ENCODE results near the gene TRIM38.

TRIM38 gene

DNA sequence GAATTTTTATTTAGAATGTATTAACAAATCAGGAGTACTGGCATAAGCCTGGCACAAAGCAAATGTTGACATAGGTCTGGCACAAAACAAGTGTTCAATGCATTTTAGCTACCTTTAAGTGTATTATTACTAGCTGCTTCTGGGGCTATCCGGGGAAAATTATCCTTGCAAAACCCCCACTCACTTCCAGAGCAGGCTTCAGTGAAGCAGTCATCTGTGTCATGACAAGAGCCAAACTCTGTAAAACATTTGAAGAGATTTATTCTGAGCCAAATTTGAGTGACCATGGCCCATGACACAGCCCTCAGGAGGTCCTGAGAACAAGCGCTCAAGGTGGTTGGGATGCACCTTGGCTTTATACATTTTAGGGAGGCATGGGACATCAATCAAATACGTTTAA is 6.4 kb upstream of the TRIM38 start:
- Histone ChIP-seq H3K27ac (ENCODE audit: extremely low read depth, low read depth, low read length) (no peak overlapping the region), H3K9me3 (ENCODE audit: control insufficient read depth, insufficient read depth, low read depth, low read length) (no peaks in the 10 kb centered on the region), H3K4me3 (ENCODE audit: low read depth, low read length) (no peak overlapping the region), H3K4me1 (ENCODE audit: control insufficient read depth, insufficient read depth, low read length) (no peaks in the 10 kb centered on the region), H3K36me3 (ENCODE audit: control insufficient read depth in 2 of 2, insufficient read depth in 1 of 2, low read length in 2 of 2) (no peaks in the 10 kb centered on the region)
- ChIA-PET POLR2A (no interaction called here), CTCF (interaction anchor here (0.6 to 4.6 kb wide), 3 partner anchors 20 to 236 kb away, joined by 3 to 18 read pairs (median 3); no protein-coding TSS in a partner anchor)
- TF ChIP-seq ZNF214 (tag by site-specific recombination; IDR thresholded peaks at IDR 0.05; ENCODE audit: borderline replicate concordance): no peak
- TF ChIP-seq ZNF555 (tag by site-specific recombination; conservative IDR thresholded peaks at IDR 0.05): no peak
- no peak for TF ChIP-seq ZNF837 (tag by site-specific recombination; IDR thresholded peaks at IDR 0.05)
- no peak for TF ChIP-seq ZNF10 (tag by site-specific recombination; IDR thresholded peaks at IDR 0.05)
- TF ChIP-seq ZSCAN23 (tag by site-specific recombination; IDR thresholded peaks at IDR 0.05): no peak
- TF ChIP-seq ZNF423 (tag by site-specific recombination; IDR thresholded peaks at IDR 0.05): no peak
- TF ChIP-seq, protein P1, sequence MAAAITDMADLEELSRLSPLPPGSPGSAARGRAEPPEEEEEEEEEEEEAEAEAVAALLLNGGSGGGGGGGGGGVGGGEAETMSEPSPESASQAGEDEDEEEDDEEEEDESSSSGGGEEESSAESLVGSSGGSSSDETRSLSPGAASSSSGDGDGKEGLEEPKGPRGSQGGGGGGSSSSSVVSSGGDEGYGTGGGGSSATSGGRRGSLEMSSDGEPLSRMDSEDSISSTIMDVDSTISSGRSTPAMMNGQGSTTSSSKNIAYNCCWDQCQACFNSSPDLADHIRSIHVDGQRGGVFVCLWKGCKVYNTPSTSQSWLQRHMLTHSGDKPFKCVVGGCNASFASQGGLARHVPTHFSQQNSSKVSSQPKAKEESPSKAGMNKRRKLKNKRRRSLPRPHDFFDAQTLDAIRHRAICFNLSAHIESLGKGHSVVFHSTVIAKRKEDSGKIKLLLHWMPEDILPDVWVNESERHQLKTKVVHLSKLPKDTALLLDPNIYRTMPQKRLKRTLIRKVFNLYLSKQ (tag by site-specific recombination; IDR thresholded peaks at IDR 0.05; ENCODE audit: borderline replicate concordance): no peak
- TF ChIP-seq ZNF558 (tag by site-specific recombination; IDR thresholded peaks at IDR 0.05): no peak
- TF ChIP-seq, protein P2, sequence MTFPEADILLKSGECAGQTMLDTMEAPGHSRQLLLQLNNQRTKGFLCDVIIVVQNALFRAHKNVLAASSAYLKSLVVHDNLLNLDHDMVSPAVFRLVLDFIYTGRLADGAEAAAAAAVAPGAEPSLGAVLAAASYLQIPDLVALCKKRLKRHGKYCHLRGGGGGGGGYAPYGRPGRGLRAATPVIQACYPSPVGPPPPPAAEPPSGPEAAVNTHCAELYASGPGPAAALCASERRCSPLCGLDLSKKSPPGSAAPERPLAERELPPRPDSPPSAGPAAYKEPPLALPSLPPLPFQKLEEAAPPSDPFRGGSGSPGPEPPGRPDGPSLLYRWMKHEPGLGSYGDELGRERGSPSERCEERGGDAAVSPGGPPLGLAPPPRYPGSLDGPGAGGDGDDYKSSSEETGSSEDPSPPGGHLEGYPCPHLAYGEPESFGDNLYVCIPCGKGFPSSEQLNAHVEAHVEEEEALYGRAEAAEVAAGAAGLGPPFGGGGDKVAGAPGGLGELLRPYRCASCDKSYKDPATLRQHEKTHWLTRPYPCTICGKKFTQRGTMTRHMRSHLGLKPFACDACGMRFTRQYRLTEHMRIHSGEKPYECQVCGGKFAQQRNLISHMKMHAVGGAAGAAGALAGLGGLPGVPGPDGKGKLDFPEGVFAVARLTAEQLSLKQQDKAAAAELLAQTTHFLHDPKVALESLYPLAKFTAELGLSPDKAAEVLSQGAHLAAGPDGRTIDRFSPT (tag by site-specific recombination; IDR thresholded peaks at IDR 0.05): no peak
- no peak for TF ChIP-seq ZSCAN16 (tag by site-specific recombination; IDR thresholded peaks at IDR 0.05)
- TF ChIP-seq, protein P3, sequence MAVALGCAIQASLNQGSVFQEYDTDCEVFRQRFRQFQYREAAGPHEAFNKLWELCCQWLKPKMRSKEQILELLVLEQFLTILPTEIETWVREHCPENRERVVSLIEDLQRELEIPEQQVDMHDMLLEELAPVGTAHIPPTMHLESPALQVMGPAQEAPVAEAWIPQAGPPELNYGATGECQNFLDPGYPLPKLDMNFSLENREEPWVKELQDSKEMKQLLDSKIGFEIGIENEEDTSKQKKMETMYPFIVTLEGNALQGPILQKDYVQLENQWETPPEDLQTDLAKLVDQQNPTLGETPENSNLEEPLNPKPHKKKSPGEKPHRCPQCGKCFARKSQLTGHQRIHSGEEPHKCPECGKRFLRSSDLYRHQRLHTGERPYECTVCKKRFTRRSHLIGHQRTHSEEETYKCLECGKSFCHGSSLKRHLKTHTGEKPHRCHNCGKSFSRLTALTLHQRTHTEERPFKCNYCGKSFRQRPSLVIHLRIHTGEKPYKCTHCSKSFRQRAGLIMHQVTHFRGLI (tag by site-specific recombination; IDR thresholded peaks at IDR 0.05): no peak
- no peak for TF ChIP-seq ZNF266 (tag by site-specific recombination; IDR thresholded peaks at IDR 0.05; ENCODE audit: low read depth)
- no peak for TF ChIP-seq ZNF658 (tag by site-specific recombination; IDR thresholded peaks at IDR 0.05)
- TF ChIP-seq MYNN (tag by site-specific recombination; IDR thresholded peaks at IDR 0.05; ENCODE audit: borderline replicate concordance): no peak
- TF ChIP-seq, protein P4, sequence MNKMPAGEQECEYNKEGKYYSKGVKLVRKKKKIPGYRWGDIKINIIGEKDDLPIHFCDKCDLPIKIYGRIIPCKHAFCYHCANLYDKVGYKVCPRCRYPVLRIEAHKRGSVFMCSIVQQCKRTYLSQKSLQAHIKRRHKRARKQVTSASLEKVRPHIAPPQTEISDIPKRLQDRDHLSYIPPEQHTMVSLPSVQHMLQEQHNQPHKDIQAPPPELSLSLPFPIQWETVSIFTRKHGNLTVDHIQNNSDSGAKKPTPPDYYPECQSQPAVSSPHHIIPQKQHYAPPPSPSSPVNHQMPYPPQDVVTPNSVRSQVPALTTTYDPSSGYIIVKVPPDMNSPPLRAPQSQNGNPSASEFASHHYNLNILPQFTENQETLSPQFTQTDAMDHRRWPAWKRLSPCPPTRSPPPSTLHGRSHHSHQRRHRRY (tag by site-specific recombination; IDR thresholded peaks at IDR 0.05): no peak
- TF ChIP-seq ZNF140 (tag by site-specific recombination; IDR thresholded peaks at IDR 0.05): no peak
- no peak for TF ChIP-seq ZFP69B (tag by site-specific recombination; IDR thresholded peaks at IDR 0.05)

DNA sequence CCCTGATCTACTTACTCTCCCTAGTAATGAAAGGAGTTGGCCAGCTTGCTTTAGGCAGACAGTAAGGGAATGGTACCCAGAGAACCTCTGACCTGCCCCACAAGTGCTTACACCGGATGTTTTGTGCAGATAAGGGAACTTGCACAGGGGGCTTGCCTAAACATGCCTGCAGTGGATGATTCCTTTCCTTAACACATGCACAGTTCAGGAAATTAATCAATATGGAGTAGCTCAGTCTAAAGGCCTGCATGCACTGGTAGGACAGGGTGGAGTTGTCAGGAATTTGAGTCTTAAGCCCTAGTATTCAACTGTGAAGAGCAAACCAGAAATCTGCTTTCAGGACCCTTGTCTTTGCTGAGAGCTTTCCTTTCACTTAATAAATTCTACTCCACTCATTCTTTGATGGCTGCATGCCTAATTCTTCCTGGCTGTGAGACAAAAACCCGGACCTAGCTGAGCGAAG is 3.9 kb upstream of the TRIM38 start:
- no peak overlapping the region for H3K4me3 ChIP-seq (ENCODE audit: low read depth, low read length)
- no peaks in the 10 kb centered on the region for H3K9me3 ChIP-seq (ENCODE audit: control insufficient read depth, insufficient read depth, low read depth, low read length)
- H3K27ac ChIP-seq (ENCODE audit: extremely low read depth, low read depth, low read length): no peak overlapping the region
- ChIA-PET POLR2A (no interaction called here), CTCF (interaction anchor here (0.7 to 4.6 kb wide), 3 partner anchors 33 to 892 kb away, joined by 3 to 18 read pairs (median 3); no protein-coding TSS in a partner anchor)
- peaks cover 10% of the 10 kb centered on the region; the same call in 1 of the 2 replicates for H3K4me1 ChIP-seq (ENCODE audit: control insufficient read depth, insufficient read depth, low read length)
- TF ChIP-seq, protein P5, sequence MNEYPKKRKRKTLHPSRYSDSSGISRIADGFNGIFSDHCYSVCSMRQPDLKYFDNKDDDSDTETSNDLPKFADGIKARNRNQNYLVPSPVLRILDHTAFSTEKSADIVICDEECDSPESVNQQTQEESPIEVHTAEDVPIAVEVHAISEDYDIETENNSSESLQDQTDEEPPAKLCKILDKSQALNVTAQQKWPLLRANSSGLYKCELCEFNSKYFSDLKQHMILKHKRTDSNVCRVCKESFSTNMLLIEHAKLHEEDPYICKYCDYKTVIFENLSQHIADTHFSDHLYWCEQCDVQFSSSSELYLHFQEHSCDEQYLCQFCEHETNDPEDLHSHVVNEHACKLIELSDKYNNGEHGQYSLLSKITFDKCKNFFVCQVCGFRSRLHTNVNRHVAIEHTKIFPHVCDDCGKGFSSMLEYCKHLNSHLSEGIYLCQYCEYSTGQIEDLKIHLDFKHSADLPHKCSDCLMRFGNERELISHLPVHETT (tag by site-specific recombination; IDR thresholded peaks at IDR 0.05): no peak
- peak; percentile 98 for TF ChIP-seq SETDB1 (IDR thresholded peaks at IDR 0.05; ENCODE audit: insufficient read length, low read length)
- no peaks in the 10 kb centered on the region for H3K36me3 ChIP-seq (ENCODE audit: control insufficient read depth in 2 of 2, insufficient read depth in 1 of 2, low read length in 2 of 2)
